Activated naive CD4-positive, alpha-beta T cell treated with anti-CD3 and anti-CD28 coated beads for 36 hours (primary cell): Measurements from ENCODE around the gene DYNLRB1. TPM values are rescaled to one million over a fixed set of nuclear protein-coding genes. Genes with fewer than 3 reads are reported as not detected.

Experiments
- CTCF ChIA-PET: fragments of 350-600 bp; sonication (Branson Sonifier 250); formaldehyde crosslinking; loops from one replicate; lab custom pipeline; 2021; ENCODE audit warnings: antibody characterized with exemption; lab: Charles Lee
- DNase-seq: peaks from one replicate; pipeline ENCODE4 v3.0.0-alpha.2; 2020
- H3K27ac Mint-ChIP-seq: one replicate; pipeline ENCODE4 v1.8.0; 2021; ENCODE audit warnings: mild to moderate bottlenecking, mixed read lengths
- H3K27me3 Mint-ChIP-seq: one replicate; pipeline ENCODE4 v1.8.0; 2021; ENCODE audit warnings: low read depth, mixed read lengths
- H3K36me3 Mint-ChIP-seq: one replicate; pipeline ENCODE4 v1.8.0; 2021; ENCODE audit warnings: low read depth, mixed read lengths
- H3K4me1 Mint-ChIP-seq: one replicate; pipeline ENCODE4 v1.8.0; 2021; ENCODE audit warnings: low read depth, mixed read lengths
- H3K4me3 Mint-ChIP-seq: one replicate; pipeline ENCODE4 v1.8.0; 2021; ENCODE audit warnings: mild to moderate bottlenecking, moderate library complexity, mixed read lengths
- H3K9me3 Mint-ChIP-seq: one replicate; pipeline ENCODE4 v1.8.0; 2021; ENCODE audit warnings: mixed read lengths
- intact Hi-C: fragments of 100-400 bp; cut with micrococcal nuclease; formaldehyde crosslinking; loops from one replicate; pipeline ENCODE4 v1.15.1; 2023
- total RNA-seq, 2 experiments: library from RNA; stranded (reverse); gene quantifications; one replicate each; pipeline ENCODE4 v1.2.3, GENCODE V29; 2021

Gene DYNLRB1
- total RNA-seq, 2 experiments from 2014 or later, result 81.9 to 92.9 TPM

DNA sequence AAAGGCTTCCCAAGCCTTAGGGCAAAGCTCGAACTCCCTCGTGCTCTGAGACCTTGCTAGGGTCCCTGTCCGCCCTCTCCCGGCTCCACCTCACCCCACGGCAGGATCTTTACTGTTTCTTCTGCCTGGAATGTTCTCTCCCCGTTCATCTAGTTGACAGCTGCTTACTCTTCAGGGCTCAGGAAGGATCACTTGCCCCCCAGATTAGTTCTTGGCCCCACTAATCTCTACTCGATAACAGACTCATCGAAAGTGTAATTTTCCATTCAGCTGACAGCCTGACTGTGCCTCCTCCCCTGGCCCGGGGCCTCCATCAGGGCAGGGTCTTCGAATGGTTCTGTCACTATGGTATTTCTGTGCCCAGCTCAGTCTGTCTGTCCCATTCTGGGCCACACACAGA is 45.4 kb downstream of the DYNLRB1 start:
- Mint-ChIP-seq H3K9me3 (no peaks in the 10 kb centered on the region), H3K27me3 (no peaks in the 10 kb centered on the region), H3K27ac (no peak overlapping the region), H3K4me3 (no peak overlapping the region), H3K36me3 (peaks cover 7% of the 10 kb centered on the region), H3K4me1 (peaks cover 11% of the 10 kb centered on the region)
- no peak for DNase-seq
- intact Hi-C loops, result no loop called here
- CTCF ChIA-PET, result interaction anchor here (0.9 to 2.9 kb wide), 5 partner anchors 17 to 145 kb away, joined by 3 to 17 read pairs (median 6); no protein-coding TSS in a partner anchor

DNA sequence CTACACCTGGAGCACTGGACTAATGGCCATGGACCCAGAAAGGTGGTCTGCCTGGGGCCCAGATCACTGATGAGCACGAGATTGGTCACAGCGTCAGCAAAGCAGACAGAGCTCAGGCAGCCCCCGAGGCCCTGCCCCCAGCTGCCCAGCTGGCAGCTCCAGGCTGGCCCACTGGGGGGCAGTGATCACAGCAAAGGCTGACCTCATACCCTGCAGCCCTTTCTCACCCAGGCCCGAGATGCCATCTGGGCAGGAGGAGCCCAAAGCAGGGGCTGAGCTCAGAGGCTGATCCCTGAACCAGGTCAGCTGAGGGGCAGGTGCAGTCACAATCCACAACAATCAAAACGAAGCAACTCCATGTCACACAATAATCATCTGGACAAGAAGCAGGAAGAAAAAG is 46.4 kb downstream of the DYNLRB1 start:
- Mint-ChIP-seq H3K27ac (no peak overlapping the region), H3K4me3 (no peak overlapping the region), H3K36me3 (peaks cover 7% of the 10 kb centered on the region), H3K27me3 (no peaks in the 10 kb centered on the region), H3K4me1 (peaks cover 9% of the 10 kb centered on the region), H3K9me3 (no peaks in the 10 kb centered on the region)
- intact Hi-C loops, result no loop called here
- no peak for DNase-seq
- CTCF ChIA-PET, result interaction anchor here (0.6 to 2.9 kb wide), 7 partner anchors 20 to 1611 kb away, joined by 3 to 17 read pairs (median 5); no protein-coding TSS in a partner anchor

DNA sequence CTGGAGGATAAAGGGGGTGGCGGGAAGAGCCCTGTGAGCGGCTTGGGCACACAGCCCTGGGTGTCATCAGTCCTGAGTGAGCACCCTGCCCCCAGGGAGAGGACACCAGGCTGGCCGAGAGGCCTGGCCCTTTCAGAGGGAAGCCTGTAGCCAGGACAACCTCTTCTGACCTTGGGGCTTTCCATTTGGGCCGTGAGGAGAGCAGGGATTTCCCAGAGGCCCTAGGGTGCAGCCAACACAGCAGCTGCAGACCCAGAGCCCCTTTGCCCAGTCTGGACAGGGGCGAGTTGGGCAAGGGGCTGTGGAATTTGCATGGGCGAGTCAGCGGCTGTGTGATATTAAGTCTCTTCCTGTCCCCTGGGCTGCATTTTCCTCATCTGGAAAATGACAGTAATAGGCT is 48.6 kb downstream of the DYNLRB1 start:
- intact Hi-C loops, result no loop called here
- DNase-seq, result no peak
- H3K4me3 Mint-ChIP-seq, result no peak overlapping the region
- H3K27me3 Mint-ChIP-seq, result no peaks in the 10 kb centered on the region
- H3K27ac Mint-ChIP-seq, result no peak overlapping the region
- CTCF ChIA-PET, result interaction anchor here (2.9 kb wide), 1 partner anchor 142 kb away, joined by 17 read pairs; no protein-coding TSS in a partner anchor
- no peaks in the 10 kb centered on the region for H3K36me3 Mint-ChIP-seq
- H3K4me1 Mint-ChIP-seq, result no peaks in the 10 kb centered on the region
- H3K9me3 Mint-ChIP-seq, result no peaks in the 10 kb centered on the region

DNA sequence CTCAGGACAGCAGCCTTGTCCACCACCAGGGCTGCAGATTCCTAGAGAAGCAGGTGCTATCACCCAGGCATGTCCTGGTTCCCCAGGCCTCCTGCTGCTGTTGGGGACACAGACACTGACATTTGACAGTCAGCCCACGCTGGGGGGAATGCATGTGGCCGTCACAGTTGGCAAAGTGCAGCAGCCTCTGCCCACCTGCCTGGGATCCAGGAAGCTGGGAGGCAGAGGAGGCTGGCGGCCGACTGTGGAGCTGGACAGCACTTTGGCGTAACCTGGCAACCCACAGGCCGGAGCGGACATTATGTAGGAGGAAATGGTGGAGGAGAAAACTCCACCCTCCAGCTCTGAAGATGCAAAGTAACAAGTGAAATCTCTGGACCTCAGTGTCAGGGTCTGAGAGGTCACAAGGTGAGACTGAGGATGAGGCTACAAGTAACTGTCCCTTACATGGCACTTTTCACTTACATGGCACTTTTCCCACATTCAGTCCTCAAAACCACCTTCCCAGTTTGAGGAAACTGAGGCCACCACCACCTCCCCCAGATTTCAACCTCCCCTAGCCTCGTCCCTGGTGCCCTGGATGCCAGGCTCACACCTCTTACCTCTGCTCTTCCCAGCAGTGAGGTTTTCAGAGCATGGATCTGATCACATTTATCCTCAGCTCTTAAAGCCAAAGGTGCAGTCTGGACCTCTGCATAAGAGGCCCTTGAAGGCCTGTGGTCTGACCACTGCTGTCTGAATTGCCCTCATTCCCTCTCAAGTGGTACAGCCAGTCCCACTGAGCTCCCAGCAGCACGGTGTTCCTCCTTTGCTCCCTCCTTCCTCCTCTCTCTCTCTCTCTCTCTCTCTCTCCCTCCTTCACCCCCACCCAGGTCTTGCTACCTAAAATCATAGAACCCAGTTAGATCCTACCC is 51.0 kb downstream of the DYNLRB1 start:
- H3K4me3 Mint-ChIP-seq, result no peak overlapping the region

GRCh38 chr20:34567892-34568865 is 52.0 kb downstream of the DYNLRB1 start:
- Mint-ChIP-seq H3K36me3 (peaks cover 6% of the 10 kb centered on the region), H3K4me1 (peaks cover 8% of the 10 kb centered on the region), H3K27me3 (no peaks in the 10 kb centered on the region), H3K9me3 (no peaks in the 10 kb centered on the region), H3K27ac (no peak overlapping the region), H3K4me3 (no peak overlapping the region)
- intact Hi-C loops, result no loop called here
- DNase-seq, result no peak
- CTCF ChIA-PET, result interaction anchor here (1.2 to 1.4 kb wide), 2 partner anchors 28 to 202 kb away, joined by 3 read pairs; no protein-coding TSS in a partner anchor

More for the DNA sequence above, 51.0 kb downstream of the DYNLRB1 start:
- no peak overlapping the region for H3K27ac Mint-ChIP-seq
- intact Hi-C loops, result no loop called here
- H3K9me3 Mint-ChIP-seq, result no peaks in the 10 kb centered on the region
- H3K36me3 Mint-ChIP-seq, result peaks cover 6% of the 10 kb centered on the region
- CTCF ChIA-PET, result no interaction called here
- no peaks in the 10 kb centered on the region for H3K27me3 Mint-ChIP-seq
- no peak for DNase-seq
- H3K4me1 Mint-ChIP-seq, result peaks cover 8% of the 10 kb centered on the region

GRCh38 chr20:34569598-34569997 is 53.4 kb downstream of the DYNLRB1 start:
- DNase-seq, result no peak
- H3K36me3 Mint-ChIP-seq, result peaks cover 6% of the 10 kb centered on the region
- H3K9me3 Mint-ChIP-seq, result no peaks in the 10 kb centered on the region
- intact Hi-C loops, result no loop called here
- no peaks in the 10 kb centered on the region for H3K27me3 Mint-ChIP-seq
- H3K27ac Mint-ChIP-seq, result no peak overlapping the region
- H3K4me1 Mint-ChIP-seq, result peaks cover 8% of the 10 kb centered on the region
- CTCF ChIA-PET, result interaction anchor here (1.4 kb wide), 1 partner anchor 200 kb away, joined by 3 read pairs; no protein-coding TSS in a partner anchor
- H3K4me3 Mint-ChIP-seq, result no peak overlapping the region

GRCh38 chr20:34570859-34571306 is 54.7 kb downstream of the DYNLRB1 start:
- no peak for DNase-seq
- Mint-ChIP-seq H3K4me3 (no peak overlapping the region), H3K4me1 (peaks cover 8% of the 10 kb centered on the region), H3K9me3 (no peaks in the 10 kb centered on the region), H3K27ac (peak overlapping the region; percentile 68), H3K36me3 (peaks cover 6% of the 10 kb centered on the region), H3K27me3 (no peaks in the 10 kb centered on the region)
- CTCF ChIA-PET, result interaction anchor here (1.2 kb wide), 1 partner anchor 258 kb away, joined by 4 read pairs; no protein-coding TSS in a partner anchor
- intact Hi-C loops, result no loop called here

- CTCF ChIA-PET, result interaction anchor here (0.6 kb wide), 1 partner anchor 391 kb away, joined by 3 read pairs; no protein-coding TSS in a partner anchor
- Mint-ChIP-seq H3K27me3 (no peaks in the 10 kb centered on the region), H3K27ac (no peak overlapping the region), H3K9me3 (no peaks in the 10 kb centered on the region), H3K4me1 (peaks cover 8% of the 10 kb centered on the region), H3K36me3 (peaks cover 6% of the 10 kb centered on the region), H3K4me3 (no peak overlapping the region)
- no peak for DNase-seq
- intact Hi-C loops, result no loop called here
These were observed 55.5 kb downstream of the DYNLRB1 start for GRCh38 chr20:34571753-34572152.

DNA sequence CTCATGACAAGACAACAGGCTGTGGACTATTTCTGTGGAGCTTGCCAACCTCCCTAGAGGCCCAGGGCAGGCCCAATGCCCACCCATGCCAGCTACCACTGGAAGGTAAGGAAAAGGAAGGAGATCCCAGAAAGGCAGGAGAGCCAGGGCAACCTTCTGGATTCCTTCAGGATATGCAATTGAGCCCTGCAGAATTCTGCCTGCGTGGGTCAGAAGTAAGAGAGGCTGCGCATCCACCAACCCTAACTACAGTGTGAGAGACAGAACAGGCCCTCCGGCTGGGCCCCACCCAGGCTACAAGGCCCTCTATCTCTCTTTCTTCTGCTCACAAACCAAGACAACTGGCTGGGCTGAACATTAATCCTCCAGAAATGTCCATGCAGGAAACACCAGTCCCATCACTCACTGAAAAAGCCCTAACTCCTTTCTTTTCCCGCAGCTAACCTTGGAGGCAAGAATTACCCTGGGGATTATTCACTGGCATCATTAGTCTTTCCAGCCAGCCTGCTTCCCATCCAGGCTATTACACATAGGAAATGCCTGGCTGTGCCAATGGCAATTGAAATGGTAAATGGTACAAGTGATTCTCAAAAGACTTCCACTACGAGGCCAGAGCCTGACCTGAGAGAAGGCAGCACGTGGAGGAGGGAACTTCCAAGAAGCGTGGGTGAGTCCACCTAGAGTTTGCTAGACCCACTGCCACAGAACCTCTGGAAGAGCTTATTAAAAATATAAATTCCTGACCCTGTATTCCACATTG is 57.5 kb downstream of the DYNLRB1 start:
- Mint-ChIP-seq H3K27ac (no peak overlapping the region), H3K4me1 (peaks cover 8% of the 10 kb centered on the region), H3K9me3 (no peaks in the 10 kb centered on the region), H3K4me3 (no peak overlapping the region), H3K27me3 (no peaks in the 10 kb centered on the region), H3K36me3 (peaks cover 6% of the 10 kb centered on the region)
- no peak for DNase-seq
- CTCF ChIA-PET, result no interaction called here
- intact Hi-C loops, result no loop called here

DNA sequence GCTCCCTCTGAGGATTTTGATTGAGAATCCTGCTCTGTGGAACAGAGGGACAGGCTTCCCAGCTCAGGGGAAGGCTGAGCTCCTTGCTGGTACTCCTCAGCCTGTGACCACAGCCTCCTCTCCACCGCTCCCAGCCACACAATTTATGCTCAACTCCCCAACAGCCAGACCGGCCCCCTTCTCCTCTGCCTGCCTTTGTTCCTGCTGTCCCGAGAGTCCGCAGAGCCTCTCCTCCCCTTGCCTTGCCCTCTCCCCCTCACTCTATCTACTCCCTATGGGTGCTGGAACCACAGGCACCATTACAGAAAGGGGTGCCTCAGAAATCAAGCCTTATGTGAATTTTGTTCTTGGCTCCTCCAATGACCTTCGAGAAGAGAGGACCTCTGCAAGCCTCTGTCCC is 58.2 kb downstream of the DYNLRB1 start:
- Mint-ChIP-seq H3K27ac (no peak overlapping the region), H3K9me3 (no peaks in the 10 kb centered on the region), H3K27me3 (no peaks in the 10 kb centered on the region), H3K4me1 (peaks cover 8% of the 10 kb centered on the region), H3K4me3 (no peak overlapping the region), H3K36me3 (peaks cover 6% of the 10 kb centered on the region)
- CTCF ChIA-PET, result no interaction called here
- intact Hi-C loops, result no loop called here
- DNase-seq, result no peak

DNA sequence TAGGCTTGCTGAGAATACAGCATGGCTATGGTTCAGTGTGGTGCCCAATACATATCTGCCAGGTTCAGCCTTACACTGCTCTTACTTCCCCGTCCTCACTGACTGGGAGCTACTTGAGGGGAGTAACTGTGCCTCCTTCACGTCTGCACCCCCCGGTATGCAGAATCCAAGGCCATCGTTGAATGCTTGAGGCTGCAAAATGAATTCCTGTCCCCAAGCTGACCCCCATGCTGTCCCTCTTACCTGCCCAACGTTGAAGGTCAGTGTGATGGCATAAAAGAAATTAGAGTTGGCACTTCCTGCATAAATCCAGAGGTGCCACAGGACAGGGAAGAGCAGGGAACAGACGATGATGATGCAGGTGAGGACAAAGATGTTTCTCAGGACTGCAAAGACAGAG is 58.6 kb downstream of the DYNLRB1 start:
- no peak for DNase-seq
- Mint-ChIP-seq H3K9me3 (no peaks in the 10 kb centered on the region), H3K36me3 (peaks cover 9% of the 10 kb centered on the region), H3K4me1 (peaks cover 8% of the 10 kb centered on the region), H3K4me3 (no peak overlapping the region), H3K27ac (no peak overlapping the region), H3K27me3 (no peaks in the 10 kb centered on the region)
- intact Hi-C loops, result no loop called here
- CTCF ChIA-PET, result no interaction called here
